ENCODE results near the gene MXI1.

- no peak for TF ChIP-seq TARDBP (IDR thresholded peaks at IDR 0.05)
- TF ChIP-seq ZNF384 (IDR thresholded peaks at IDR 0.05), result no peak
- TF ChIP-seq ELF4 (IDR thresholded peaks at IDR 0.05), result no peak
- TF ChIP-seq FOXA1 (IDR thresholded peaks at IDR 0.05), result no peak
- TF ChIP-seq NFRKB (IDR thresholded peaks at IDR 0.05), result no peak
- TF ChIP-seq FOXM1 (IDR thresholded peaks at IDR 0.05; ENCODE audit: borderline replicate concordance), result no peak
- no peak for TF ChIP-seq FOXK2 (IDR thresholded peaks at IDR 0.05)
- no peak for TF ChIP-seq HDGF (IDR thresholded peaks at IDR 0.05; ENCODE audit: borderline replicate concordance)
- TF ChIP-seq BHLHE40 (IDR thresholded peaks at IDR 0.05; ENCODE audit: borderline replicate concordance), result no peak
- TF ChIP-seq SP1 (IDR thresholded peaks at IDR 0.05), result no peak
- TF ChIP-seq SUZ12 (IDR thresholded peaks at IDR 0.05), result no peak
These were observed 25.5 kb upstream of the MXI1 start for GRCh38 chr10:110181911-110182310.
